Pancreas (tissue), 10 donors: ENCODE measurements around the gene HYI. TPM values are rescaled to one million over a fixed set of nuclear protein-coding genes. Genes with fewer than 3 reads are reported as not detected.

Source experiments
- ATAC-seq, 4 donors: fragments of 200-7000 bp; cut with Tn5 transposase; one replicate each; pipeline versions ENCODE4 v1.8.0 to v1.9.1; 2020; ENCODE audit warnings: mild to moderate bottlenecking in 4 of 4, moderate library complexity in 4 of 4
- DNase-seq, 6 donors: peaks; one replicate each; pipeline ENCODE4 v3.0.0-alpha.2; 2020
- FAIRE-seq: peaks from 2 replicates; lab custom pipeline; 2012; peaks lifted over from hg19 to GRCh38; lab: Jason Lieb, UNC
- H3K27ac ChIP-seq, 4 donors: fragments of 200-600 bp; sonication (generic); 1 replicate in 3 of 4; 2 replicates in 1 of 4; pipeline versions ENCODE4 v1.5.0 to v1.8.0; 2020
- H3K27me3 ChIP-seq, 4 donors: fragments of 200-600 bp; one replicate each; pipeline ENCODE4 v1.8.0; 2021
- H3K36me3 ChIP-seq, 3 donors: fragments of 200-600 bp; sonication (generic) in 1 of 3; one replicate each; pipeline versions ENCODE4 v1.5.0 to v1.8.0; 2020 to 2021
- H3K4me1 ChIP-seq, 3 donors: fragments of 200-600 bp; one replicate each; pipeline ENCODE4 v1.8.0; 2021
- H3K4me3 ChIP-seq, 4 donors: fragments of 200-600 bp; sonication (generic) in 2 of 4; one replicate each; pipeline versions ENCODE4 v1.5.0 to v1.8.0; 2020 to 2021
- H3K9me3 ChIP-seq, 4 donors: fragments of 200-600 bp; one replicate each; pipeline ENCODE4 v1.8.0; 2021
- CTCF ChIP-seq, 4 donors: fragments of 200-600 bp; sonication (generic) in 3 of 4; IDR thresholded peaks; one replicate each; pipeline versions ENCODE4 v1.5.0 to v1.8.0; 2021; ENCODE audit warnings: antibody characterized with exemption in 4 of 4
- WGBS, 2 donors: extraction: QIAGEN DNeasy Blood & Tissue Kit; methylation state at CpG; one replicate each; pipeline ENCODE4 v1.1.7; 2013; 5-methylcytosine and 5-hydroxymethylcytosine counted together
- intact Hi-C, 3 donors: fragments of 100-400 bp; cut with DNase I; formaldehyde crosslinking; loops; one replicate each; pipeline versions ENCODE4 v1.11.1 to v1.14.2; 2022
- polyA plus RNA-seq, 2 donors: library from polyadenylated mRNA; stranded (reverse); fragments of 200-250 nt; gene quantifications; one replicate each; pipeline ENCODE4 v1.2.3, GENCODE V29; 2013
- total RNA-seq, 6 donors: library from RNA; stranded (reverse); fragmentation: NEBNext Ultra II Directional in 4 of 6; extraction: Animal tissue kit (Norgen Biotek cat#: 25700) in 4 of 6; gene quantifications; one replicate each; pipeline versions ENCODE4 v1.2.1 to v1.2.4, GENCODE V29; 2021 to 2023
- donor health status: healthy with polysubstance abuse.
- donor health status: DM: no; HTN: no; CAD: no; lungs with moderate emphysema.
- donor health status: DM: no; HTN: no; CAD: no.
- donor health status: control.
- donor health status: control.
- donor health status: Bipolar disorder and iron deficiency.
- donor health status: DM: yes; HTN: yes; CAD: no.
- donor health status: DM: no; HTN: no; CAD: no.
- donor health status: DM: no; HTN: no; CAD: no.
- donor health status: DM: yes; HTN: yes; CAD: no.

Gene HYI
- total and polyA plus RNA-seq, 8 donors, result 39.9 to 235 (median 59.1) TPM

GRCh38 chr1:43450251-43450941 is 3.3 kb downstream of the HYI start:
- 88 to 93% methylated on average over 10 of the region's 10 CpGs for WGBS, 2 donors
- no peak for ATAC-seq
- FAIRE-seq, result no peak
- DNase-seq, result peak in 1 of 6 donors; percentile 50
- H3K4me3 ChIP-seq, result no peak overlapping the region
- H3K4me1 ChIP-seq, result peaks cover 0 to 4% (median 0%) of the 10 kb centered on the region in 3 donors
- intact Hi-C loops, result no loop called here
- H3K36me3 ChIP-seq, result peaks cover 0 to 51% (median 17%) of the 10 kb centered on the region in 3 donors
- no peaks in the 10 kb centered on the region for H3K27me3 ChIP-seq
- TF ChIP-seq CTCF (IDR thresholded peaks at IDR 0.05), result no peak
- no peaks in the 10 kb centered on the region for H3K9me3 ChIP-seq
- no peak overlapping the region for H3K27ac ChIP-seq

- Histone ChIP-seq H3K4me1 (no peaks in the 10 kb centered on the region), H3K9me3 (no peaks in the 10 kb centered on the region), H3K27me3 (no peaks in the 10 kb centered on the region), H3K4me3 (no peak overlapping the region), H3K27ac (no peak overlapping the region), H3K36me3 (peaks cover 0 to 51% (median 17%) of the 10 kb centered on the region in 3 donors)
- intact Hi-C loops, result loop anchor here in 1 of 3 donors (10.0 kb wide), 1 partner anchor 55 kb away; no protein-coding TSS in a partner anchor
- ATAC-seq (no peak), DNase-seq (no peak), FAIRE-seq (no peak)
- WGBS, 2 donors, result 80 to 81% methylated on average over 5 of the region's 5 CpGs
- no peak for TF ChIP-seq CTCF (IDR thresholded peaks at IDR 0.05)
Observed at GRCh38 chr1:43449708-43450069, 4.0 kb downstream of the HYI start.

- no peak for FAIRE-seq
Observed at GRCh38 chr1:43448955-43449707, 4.6 kb downstream of the HYI start.

GRCh38 chr1:43447891-43448708 is 5.6 kb downstream of the HYI start:
- peaks cover 0 to 60% (median 30%) of the 10 kb centered on the region in 3 donors for H3K36me3 ChIP-seq
- no peak overlapping the region for H3K4me3 ChIP-seq
- no peak for TF ChIP-seq CTCF (IDR thresholded peaks at IDR 0.05)
- FAIRE-seq (no peak), DNase-seq (peak in 2 of 6 donors; percentile 52 to 76), ATAC-seq (peak in 2 of 4 donors; percentile 4 to 13)
- no peaks in the 10 kb centered on the region for H3K4me1 ChIP-seq
- no peaks in the 10 kb centered on the region for H3K9me3 ChIP-seq
- WGBS, 2 donors, result 69 to 75% methylated on average over 25 of the region's 25 CpGs
- no peaks in the 10 kb centered on the region for H3K27me3 ChIP-seq
- intact Hi-C loops, result loop anchor here in 1 of 3 donors (10.0 kb wide), 1 partner anchor 57 kb away; no protein-coding TSS in a partner anchor
- peak overlapping the region in 1 of 4 donors; percentile 11 for H3K27ac ChIP-seq

More at GRCh38 chr1:43448955-43449707, 4.6 kb downstream of the HYI start:
- H3K27me3 ChIP-seq, result no peaks in the 10 kb centered on the region
- H3K4me1 ChIP-seq, result no peaks in the 10 kb centered on the region
- H3K4me3 ChIP-seq, result no peak overlapping the region
- TF ChIP-seq CTCF (IDR thresholded peaks at IDR 0.05), result no peak
- intact Hi-C loops, result loop anchor here in 1 of 3 donors (10.0 kb wide), 1 partner anchor 56 kb away; no protein-coding TSS in a partner anchor
- H3K36me3 ChIP-seq, result peaks cover 0 to 51% (median 20%) of the 10 kb centered on the region in 3 donors
- DNase-seq (no peak), ATAC-seq (no peak)
- no peaks in the 10 kb centered on the region for H3K9me3 ChIP-seq
- H3K27ac ChIP-seq, result no peak overlapping the region
- 86 to 87% methylated on average over 11 of the region's 11 CpGs for WGBS, 2 donors
